GM04503 (cell line): ENCODE data around the gene CLEC6A.
"Not testable (repeated sequence)": the region's sequence is repeated elsewhere in the genome, so short reads cannot be mapped to it uniquely, and the experiment has no call there.

Experiments used
- DNase-seq: peaks from one replicate; pipeline ENCODE4 v3.0.0-alpha.2; 2012; ENCODE audit warnings: low read depth

The CLEC6A gene

DNA sequence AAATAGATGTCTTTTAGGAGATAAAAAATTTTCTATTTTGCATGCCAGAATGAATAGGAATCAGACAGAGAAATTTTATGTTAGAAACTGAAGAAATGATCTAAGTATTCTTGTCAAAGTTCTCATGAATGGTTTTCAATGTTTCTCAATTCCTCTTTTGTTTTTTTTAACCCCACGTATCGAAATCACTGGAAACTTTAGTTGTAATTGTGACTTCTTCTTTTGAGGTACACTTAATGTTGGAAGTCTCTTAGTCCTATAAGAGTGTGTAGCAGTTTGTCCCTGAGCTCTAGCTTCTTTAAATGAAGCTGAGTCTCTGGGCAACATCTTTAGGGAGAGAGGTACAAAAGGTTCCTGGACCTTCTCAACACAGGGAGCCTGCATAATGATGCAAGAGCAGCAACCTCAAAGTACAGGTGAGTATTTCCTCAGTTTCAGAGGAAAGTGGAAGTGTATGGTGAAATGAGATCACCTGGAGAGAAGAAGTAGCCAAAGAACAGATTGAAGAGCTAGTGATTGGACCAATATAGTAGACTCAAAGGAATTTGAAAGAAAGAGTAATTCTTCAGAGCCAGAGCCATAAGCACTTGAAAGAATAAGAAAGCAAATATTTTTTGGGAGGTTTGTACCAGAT is at the start of gene CLEC6A:
Gene CLEC6A (plus strand): TSS at position 236 of the 634 bp plus-strand sequence. CDS start 150 bp downstream, at position 386.
- DNase-seq, result no peak

- not testable (repeated sequence) for DNase-seq
Measured at GRCh38 chr12:8419576-8419975, 36.2 kb upstream of the CLEC6A start.

DNA sequence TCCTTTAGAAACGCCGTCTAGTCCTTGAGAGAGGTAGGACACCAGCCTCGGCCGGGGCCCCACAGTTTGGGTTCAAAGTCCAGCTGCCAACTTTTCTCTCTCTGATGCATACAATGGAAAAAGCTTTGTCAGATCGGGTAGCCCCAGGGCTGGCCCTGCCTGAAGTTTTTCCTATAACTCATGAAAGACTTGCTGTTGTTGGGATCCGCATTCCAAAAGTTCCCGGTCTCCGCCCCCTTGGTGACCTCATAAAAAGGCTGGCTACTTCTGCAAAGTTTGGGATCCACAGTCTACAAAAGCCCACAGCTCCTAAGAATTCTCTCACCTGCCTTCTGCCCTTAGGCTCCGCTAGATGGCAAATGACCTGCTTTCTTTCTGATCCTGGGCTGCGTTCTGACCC is 35.3 kb upstream of the CLEC6A start:
- no peak for DNase-seq

- DNase-seq, result not testable (repeated sequence)
Measured at GRCh38 chr12:8444536-8445278, 11.1 kb upstream of the CLEC6A start.

DNA sequence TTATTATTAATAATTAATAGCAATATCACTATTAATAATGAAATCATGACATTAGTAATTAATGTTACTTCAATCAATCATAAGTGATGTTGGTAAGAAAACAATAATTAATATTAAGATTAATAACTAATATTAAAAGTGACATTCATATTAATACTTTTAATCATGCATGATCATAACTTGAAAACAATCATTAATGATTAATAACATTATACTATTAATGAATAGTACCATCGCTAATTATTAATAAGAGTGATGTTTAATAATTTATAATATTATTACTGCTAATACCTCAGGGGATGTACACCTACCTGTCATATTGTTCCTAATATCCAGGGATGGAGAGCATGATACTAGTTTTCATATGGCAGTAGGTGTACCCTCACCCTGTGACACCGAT is 10.0 kb upstream of the CLEC6A start:
- DNase-seq, result no peak

GRCh38 chr12:8446642-8447547 is 8.9 kb upstream of the CLEC6A start:
- DNase-seq, result no peak

- no peak for DNase-seq
Measured at GRCh38 chr12:8449355-8449859, 6.4 kb upstream of the CLEC6A start.

DNA sequence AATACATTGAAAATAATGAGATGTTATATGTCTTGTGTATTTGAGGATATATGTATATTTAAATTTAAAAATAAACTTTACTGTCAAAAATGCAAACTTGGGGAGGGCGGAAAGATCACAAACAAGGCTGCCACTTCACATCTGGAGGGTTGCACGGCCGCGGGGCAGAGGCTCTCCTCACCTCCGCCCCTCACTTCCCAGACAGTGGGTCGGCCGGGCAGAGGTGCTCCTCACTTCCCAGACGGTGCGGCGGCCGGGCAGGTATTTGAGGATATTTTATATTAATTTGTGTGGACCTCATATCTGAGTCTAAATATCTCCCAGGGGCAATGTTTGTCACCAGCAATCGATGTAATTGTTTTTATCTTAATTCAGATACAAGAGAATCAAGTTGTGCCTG is 3.7 kb upstream of the CLEC6A start:
- no peak for DNase-seq

DNA sequence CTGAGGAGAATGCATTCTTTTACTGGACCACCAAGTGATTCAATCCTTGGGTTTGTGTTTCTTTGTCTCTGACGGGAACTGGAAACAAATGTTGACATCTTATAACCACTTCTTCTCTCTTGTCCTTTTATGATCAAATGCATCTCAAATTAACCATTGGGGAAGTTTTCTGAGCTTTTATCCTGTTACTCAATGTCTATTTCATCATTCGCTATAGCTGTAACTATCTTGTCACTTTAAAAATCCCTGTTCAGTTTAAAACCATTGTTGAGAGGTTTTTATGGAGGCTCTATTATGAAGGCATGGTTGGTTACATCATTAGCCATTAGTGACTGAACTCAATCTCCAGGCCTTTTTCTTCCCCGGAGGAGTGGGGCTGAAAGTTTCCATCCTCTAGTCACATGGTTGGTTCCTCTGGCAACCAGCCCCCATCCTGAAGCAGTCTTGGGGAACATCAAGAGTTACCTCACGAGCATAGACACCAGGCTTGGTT is 2.7 kb upstream of the CLEC6A start:
- no peak for DNase-seq

GRCh38 chr12:8453796-8454195 is 2.0 kb upstream of the CLEC6A start:
- DNase-seq, result no peak

DNA sequence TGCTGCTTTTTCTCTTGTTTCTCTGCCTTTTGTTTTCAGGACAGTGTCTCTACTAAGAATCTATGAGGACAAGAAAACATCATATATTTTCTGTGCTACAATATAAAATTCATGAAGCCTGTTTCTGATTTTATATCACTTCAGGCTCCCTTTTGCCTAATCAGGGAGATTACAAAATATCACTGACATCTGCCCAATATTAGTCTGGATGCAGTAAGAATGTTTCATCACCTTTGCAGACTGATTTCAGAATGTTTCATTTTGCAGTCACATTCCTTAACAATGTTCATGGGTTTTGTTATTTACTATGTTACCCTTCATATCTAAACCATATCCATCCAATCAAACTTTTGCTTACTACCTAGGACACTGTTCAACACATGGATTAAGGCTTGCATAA is 491 bp upstream of the CLEC6A start:
- DNase-seq, result no peak

- no peak for DNase-seq
Measured at GRCh38 chr12:8461426-8461825, 5.7 kb downstream of the CLEC6A start.

DNA sequence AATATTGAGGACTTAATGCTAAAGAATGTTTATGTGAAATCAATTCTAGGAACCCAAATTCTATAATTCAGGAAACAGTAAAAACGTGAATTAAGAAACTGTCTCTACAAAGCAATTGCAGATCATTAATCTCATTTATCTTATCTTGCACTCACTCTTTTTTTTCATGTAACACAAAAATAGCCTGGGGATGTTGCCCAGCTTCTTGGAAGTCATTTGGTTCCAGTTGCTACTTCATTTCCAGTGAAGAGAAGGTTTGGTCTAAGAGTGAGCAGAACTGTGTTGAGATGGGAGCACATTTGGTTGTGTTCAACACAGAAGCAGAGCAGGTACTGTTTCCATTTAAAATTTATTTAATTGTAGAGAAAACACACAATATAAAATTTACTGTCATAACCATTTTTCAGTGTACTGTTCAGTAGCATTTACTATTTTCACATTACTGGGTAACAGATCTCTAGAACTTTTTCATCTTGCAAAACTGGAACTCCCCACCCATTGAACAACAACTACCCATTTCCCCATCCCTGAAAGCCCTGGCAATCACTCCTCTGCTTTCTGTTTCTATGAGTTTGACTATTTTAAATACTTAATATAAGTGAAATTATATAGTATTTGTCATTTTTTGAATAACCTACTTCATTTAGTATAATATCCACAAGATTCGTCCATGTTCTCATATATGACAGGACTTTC is 9.7 kb downstream of the CLEC6A start:
- DNase-seq, result no peak

- no peak for DNase-seq
Measured at GRCh38 chr12:8466241-8466640, 10.5 kb downstream of the CLEC6A start.

DNA sequence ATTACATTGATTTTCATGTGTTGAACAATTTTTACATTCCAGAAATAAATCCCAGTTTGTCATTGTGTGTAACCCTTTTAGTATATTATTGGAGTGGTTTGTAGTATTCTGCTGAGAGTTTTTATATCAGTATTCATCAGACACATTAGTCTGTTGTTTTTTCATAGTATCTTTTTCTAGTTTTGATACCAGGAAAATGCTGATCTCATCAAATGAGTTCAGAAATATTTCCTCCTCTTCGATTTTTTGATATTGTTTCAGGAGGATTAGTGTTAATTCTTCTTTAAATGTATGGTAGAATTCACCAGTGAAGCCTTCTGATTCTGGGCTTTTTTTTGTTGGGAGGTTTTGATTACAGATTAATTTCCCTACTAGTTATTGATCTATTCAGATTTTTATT is 15.3 kb downstream of the CLEC6A start:
- DNase-seq, result no peak

- DNase-seq, result no peak
Measured at GRCh38 chr12:8475508-8476203, 19.9 kb downstream of the CLEC6A start.

DNA sequence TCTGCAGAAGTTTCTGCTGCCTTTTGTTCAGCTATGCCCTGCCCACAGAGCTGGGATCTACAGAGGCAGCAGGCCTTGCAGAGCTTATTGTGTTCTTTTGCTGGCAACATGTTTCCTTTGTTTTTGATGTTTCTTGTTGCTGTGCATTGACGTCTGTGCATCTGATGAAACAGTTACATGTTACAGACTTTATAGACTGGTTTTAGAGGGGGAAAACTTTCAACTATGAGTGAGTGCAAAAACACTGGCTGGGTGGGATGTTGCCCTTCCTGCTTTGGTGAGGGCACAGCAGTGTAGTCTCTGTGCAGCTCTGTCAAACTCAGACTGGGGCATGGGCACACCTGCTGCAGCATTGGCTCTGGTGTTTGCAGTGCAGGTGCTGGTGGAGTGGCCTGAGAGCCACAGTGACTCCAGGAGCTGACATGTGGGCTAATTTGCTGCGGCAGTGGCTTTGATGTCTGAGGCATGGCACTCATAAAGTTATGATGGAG is 26.9 kb downstream of the CLEC6A start:
- DNase-seq, result no peak

DNA sequence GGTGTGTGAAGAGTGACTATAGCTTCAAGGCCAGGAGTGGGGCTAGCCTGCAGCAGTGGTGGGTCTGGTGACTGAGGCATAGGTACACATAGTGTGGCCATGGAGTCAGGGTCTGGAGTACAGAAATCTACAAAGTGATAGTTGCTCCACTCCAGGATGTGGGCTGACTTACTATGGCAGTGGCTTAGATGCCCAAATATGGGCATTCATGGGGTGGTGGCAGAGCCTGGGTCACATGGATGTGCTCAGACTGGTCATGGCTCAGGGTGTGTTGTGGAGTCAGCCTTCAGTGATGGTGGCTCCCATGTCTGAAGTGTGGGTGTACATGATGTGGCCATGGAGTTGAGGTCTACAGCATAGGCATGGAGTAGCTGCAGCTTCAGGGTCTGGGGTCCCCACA is 27.3 kb downstream of the CLEC6A start:
- no peak for DNase-seq

- DNase-seq, result no peak
Measured at GRCh38 chr12:8491646-8492530, 36.1 kb downstream of the CLEC6A start.

- DNase-seq, result no peak
Measured at GRCh38 chr12:8493084-8493483, 37.3 kb downstream of the CLEC6A start.
